PC-3 (cell line): ENCODE measurements around the gene EPG5. TPM values are rescaled to one million over a fixed set of nuclear protein-coding genes. Genes with fewer than 3 reads are reported as not detected.

Source experiments
- ATAC-seq: fragments of 200-7000 bp; cut with Tn5 transposase; 2 replicates; pipeline ENCODE4 v1.9.1; 2020; ENCODE audit warnings: mild to moderate bottlenecking, moderate library complexity
- BruUV-seq: library from RNA; stranded (reverse); fragments of 400-500 nt; replicated peaks from 2 replicates; lab custom pipeline; 2021; lab: Mats Ljungman, UMichigan
- CTCF ChIA-PET: fragments of 300-600 bp; sonication (Branson Sonifier 250); formaldehyde crosslinking; loops from one replicate; lab custom pipeline; 2022; ENCODE audit warnings: antibody characterized with exemption; lab: Charles Lee
- POLR2A ChIA-PET: fragments of 300-600 bp; sonication (Branson Sonifier 250); formaldehyde crosslinking; loops from one replicate; lab custom pipeline; 2022; ENCODE audit warnings: antibody characterized with exemption; ENCODE audit not compliant: unreplicated experiment; lab: Charles Lee
- DNase-seq: peaks from one replicate; pipeline ENCODE4 v3.0.0-alpha.2; 2015
- H2AFZ ChIP-seq: fragments of 300-600 bp; sonication (generic); 2 replicates; pipeline ENCODE4 v1.6.0; 2016; ENCODE audit warnings: antibody characterized with exemption, low read length
- H3F3A ChIP-seq: fragments of 300-600 bp; sonication (generic); one replicate; pipeline ENCODE4 v1.6.0; 2017; ENCODE audit warnings: antibody characterized with exemption, low read length, control low read depth, mild to moderate bottlenecking; ENCODE audit not compliant: unreplicated experiment
- H3K27ac ChIP-seq: fragments of 300-600 bp; sonication (generic); 2 replicates; pipeline ENCODE4 v1.5.1; 2016; ENCODE audit warnings: mild to moderate bottlenecking, low read length
- H3K27me3 ChIP-seq: fragments of 300-600 bp; sonication (generic); 2 replicates; pipeline ENCODE4 v1.6.1; 2016; ENCODE audit warnings: low read length, mixed read lengths
- H3K36me3 ChIP-seq: fragments of 300-600 bp; sonication (generic); 2 replicates; pipeline ENCODE4 v1.6.1; 2016; ENCODE audit warnings: low read depth, mixed run types, low read length, mixed read lengths
- H3K4me1 ChIP-seq: fragments of 300-600 bp; sonication (generic); 2 replicates; pipeline ENCODE4 v1.5.1; 2016; ENCODE audit warnings: low read length; ENCODE audit not compliant: insufficient read depth
- H3K4me2 ChIP-seq: fragments of 300-600 bp; sonication (generic); 2 replicates; pipeline ENCODE4 v1.6.0; 2016; ENCODE audit warnings: low read length
- H3K4me3 ChIP-seq: fragments of 300-600 bp; sonication (generic); 2 replicates; pipeline ENCODE4 v1.5.1; 2016; ENCODE audit warnings: mild to moderate bottlenecking, low read length, mixed read lengths
- H3K79me2 ChIP-seq: fragments of 300-600 bp; sonication (generic); 2 replicates; pipeline ENCODE4 v1.6.1; 2017; ENCODE audit warnings: low read length, mixed read lengths
- H3K9ac ChIP-seq: fragments of 300-600 bp; sonication (generic); 2 replicates; pipeline ENCODE4 v1.6.0; 2016; ENCODE audit warnings: mild to moderate bottlenecking, low read length
- H3K9me2 ChIP-seq: fragments of 300-600 bp; sonication (generic); replicated peaks from 2 replicates; pipeline ENCODE4 v1.6.1; 2016; ENCODE audit warnings: mixed run types, low read length, mixed read lengths
- H3K9me3 ChIP-seq: fragments of 300-600 bp; sonication (generic); 2 replicates; pipeline ENCODE4 v1.6.1; 2016; ENCODE audit warnings: low read length, mixed read lengths
- H4K20me1 ChIP-seq: fragments of 300-600 bp; sonication (generic); 2 replicates; pipeline ENCODE4 v1.6.1; 2016; ENCODE audit warnings: low read length, mixed read lengths
- EZH2 ChIP-seq: fragments of 300-600 bp; sonication (generic); IDR thresholded peaks from one replicate; pipeline ENCODE4 v1.6.1; 2017; ENCODE audit warnings: antibody characterized with exemption, mild to moderate bottlenecking, low read length; ENCODE audit not compliant: unreplicated experiment
- EZH2phosphoT487 ChIP-seq: fragments of 300-600 bp; sonication (generic); IDR thresholded peaks from 2 replicates; pipeline ENCODE4 v1.6.1; 2018; ENCODE audit warnings: mild to moderate bottlenecking, antibody characterized with exemption, low read length, borderline replicate concordance
- intact Hi-C: fragments of 100-400 bp; cut with micrococcal nuclease; formaldehyde crosslinking; loops from 2 replicates; pipeline ENCODE4 v1.9.0; 2023
- total RNA-seq: library from RNA; depleted of rRNA; stranded (reverse); fragments of >200 nt; gene quantifications from 2 replicates; pipeline ENCODE4 v1.2.3, GENCODE V29; 2014
- TF ChIP-seq, protein P1 (sequence below): fragments of 300-600 bp; sonication (generic); conservative IDR thresholded peaks from 2 replicates; pipeline ENCODE4 v1.5.1; 2017; ENCODE audit warnings: antibody characterized with exemption, low read depth, mild to moderate bottlenecking, low read length

The EPG5 gene
- total RNA-seq, 1 experiment from 2014 or later = 7.1 TPM

DNA sequence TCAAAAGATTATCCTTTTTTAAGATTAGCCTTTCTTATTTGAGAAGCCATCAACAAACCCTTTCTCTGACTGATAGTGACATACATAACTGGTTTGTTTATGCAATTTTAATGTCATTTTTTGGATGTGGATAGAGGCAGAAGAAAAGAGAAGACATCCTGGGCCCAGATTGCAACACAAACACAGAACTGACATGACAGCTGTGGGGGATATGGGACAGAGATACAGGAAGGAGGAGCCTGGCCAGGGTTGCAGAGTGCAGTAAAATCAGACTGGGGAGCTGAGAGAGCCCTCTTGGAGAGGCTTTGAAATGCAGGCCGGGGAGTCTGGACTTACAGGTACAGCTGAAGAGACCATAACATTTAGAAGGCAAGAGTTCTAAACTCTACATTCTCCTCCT lies 76.5 kb downstream of the EPG5 start:
- no peaks in the 10 kb centered on the region for H3F3A ChIP-seq
- ChIA-PET CTCF (no interaction called here), POLR2A (interaction anchor here (0.6 kb wide), 1 partner anchor 176 kb away, joined by 6 read pairs; no protein-coding TSS in a partner anchor)
- H3K4me1 ChIP-seq = no peaks in the 10 kb centered on the region
- no peak overlapping the region for H2AFZ ChIP-seq
- no peaks in the 10 kb centered on the region for H3K9me2 ChIP-seq
- H3K9me3 ChIP-seq = no peaks in the 10 kb centered on the region
- no peaks in the 10 kb centered on the region for H3K36me3 ChIP-seq
- intact Hi-C loops = no loop called here
- H3K27me3 ChIP-seq = no peaks in the 10 kb centered on the region
- H4K20me1 ChIP-seq = no peaks in the 10 kb centered on the region
- no peaks in the 10 kb centered on the region for H3K79me2 ChIP-seq
- no peak for TF ChIP-seq EZH2
- TF ChIP-seq EZH2phosphoT487 = no peak
- TF ChIP-seq, protein P1, sequence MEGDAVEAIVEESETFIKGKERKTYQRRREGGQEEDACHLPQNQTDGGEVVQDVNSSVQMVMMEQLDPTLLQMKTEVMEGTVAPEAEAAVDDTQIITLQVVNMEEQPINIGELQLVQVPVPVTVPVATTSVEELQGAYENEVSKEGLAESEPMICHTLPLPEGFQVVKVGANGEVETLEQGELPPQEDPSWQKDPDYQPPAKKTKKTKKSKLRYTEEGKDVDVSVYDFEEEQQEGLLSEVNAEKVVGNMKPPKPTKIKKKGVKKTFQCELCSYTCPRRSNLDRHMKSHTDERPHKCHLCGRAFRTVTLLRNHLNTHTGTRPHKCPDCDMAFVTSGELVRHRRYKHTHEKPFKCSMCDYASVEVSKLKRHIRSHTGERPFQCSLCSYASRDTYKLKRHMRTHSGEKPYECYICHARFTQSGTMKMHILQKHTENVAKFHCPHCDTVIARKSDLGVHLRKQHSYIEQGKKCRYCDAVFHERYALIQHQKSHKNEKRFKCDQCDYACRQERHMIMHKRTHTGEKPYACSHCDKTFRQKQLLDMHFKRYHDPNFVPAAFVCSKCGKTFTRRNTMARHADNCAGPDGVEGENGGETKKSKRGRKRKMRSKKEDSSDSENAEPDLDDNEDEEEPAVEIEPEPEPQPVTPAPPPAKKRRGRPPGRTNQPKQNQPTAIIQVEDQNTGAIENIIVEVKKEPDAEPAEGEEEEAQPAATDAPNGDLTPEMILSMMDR = no peak
- no peak overlapping the region for H3K27ac ChIP-seq
- H3K9ac ChIP-seq = no peak overlapping the region
- DNase-seq (no peak), ATAC-seq (no peak)
- BruUV-seq = no TSS peak
- H3K4me3 ChIP-seq = no peak overlapping the region
- H3K4me2 ChIP-seq = no peak overlapping the region

DNA sequence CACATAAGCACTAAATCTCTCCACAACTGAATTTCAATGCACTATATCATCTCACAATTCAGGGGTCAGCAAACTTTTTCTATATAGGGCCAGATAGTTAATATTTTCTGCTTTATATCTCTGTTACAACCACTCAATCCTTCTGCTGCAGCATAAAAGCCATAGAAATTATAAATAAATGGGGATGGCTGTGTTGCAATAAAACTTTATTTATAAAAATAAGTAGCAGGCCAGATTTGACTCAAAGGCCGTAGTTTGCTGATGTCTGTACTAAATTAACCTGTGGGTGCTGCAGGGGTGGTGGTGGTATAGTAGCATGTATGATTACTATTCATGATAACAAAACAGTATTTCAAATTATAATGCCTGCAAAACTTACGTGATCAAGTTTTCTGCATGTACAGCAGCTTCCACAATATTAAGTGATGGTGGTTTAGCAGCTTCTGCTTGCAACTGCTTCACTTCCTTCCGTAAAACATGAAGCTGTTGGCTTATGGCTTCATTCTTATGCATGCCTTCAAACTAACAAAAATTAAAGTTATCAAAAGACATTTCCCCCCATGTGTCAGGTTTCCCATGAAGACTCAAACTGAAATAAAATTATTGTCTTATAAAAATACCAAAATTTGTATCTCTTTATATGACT lies 77.6 kb downstream of the EPG5 start:
- ATAC-seq (no peak), DNase-seq (no peak)
- Histone ChIP-seq H4K20me1 (no peaks in the 10 kb centered on the region), H2AFZ (no peak overlapping the region), H3K79me2 (no peaks in the 10 kb centered on the region), H3K9me2 (no peaks in the 10 kb centered on the region), H3K9ac (no peak overlapping the region), H3K36me3 (no peaks in the 10 kb centered on the region), H3F3A (no peaks in the 10 kb centered on the region), H3K4me1 (no peaks in the 10 kb centered on the region), H3K27me3 (no peaks in the 10 kb centered on the region), H3K4me3 (no peak overlapping the region), H3K27ac (no peak overlapping the region), H3K4me2 (no peak overlapping the region), H3K9me3 (no peaks in the 10 kb centered on the region)
- ChIA-PET POLR2A (no interaction called here), CTCF (no interaction called here)
- intact Hi-C loops = no loop called here
- BruUV-seq = no TSS peak
- TF ChIP-seq EZH2 = no peak
- no peak for TF ChIP-seq EZH2phosphoT487
- TF ChIP-seq, protein P1 = no peak

DNA sequence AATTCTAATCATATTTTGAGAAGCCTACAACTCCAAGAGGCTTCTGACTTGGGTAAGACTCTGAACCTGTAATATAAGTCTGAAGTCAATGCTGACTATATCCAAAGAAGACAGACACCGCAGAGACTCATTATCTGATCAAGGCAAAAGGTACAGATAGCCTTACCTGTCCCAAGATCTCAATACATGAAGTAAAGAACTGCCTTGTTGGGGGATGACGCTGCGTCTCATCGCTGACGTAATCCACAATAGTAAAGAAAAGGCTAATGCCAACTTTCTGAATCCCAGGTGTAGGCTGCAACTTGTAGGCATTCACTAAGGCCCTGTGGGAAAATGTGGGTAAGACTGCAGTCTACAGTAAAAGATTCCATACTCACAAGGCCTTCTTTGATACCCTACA lies 79.5 kb downstream of the EPG5 start:
- Histone ChIP-seq H3K4me3 (no peak overlapping the region), H4K20me1 (no peaks in the 10 kb centered on the region), H2AFZ (no peak overlapping the region), H3K27me3 (no peaks in the 10 kb centered on the region), H3K9me2 (no peaks in the 10 kb centered on the region), H3K9ac (no peak overlapping the region), H3K79me2 (no peaks in the 10 kb centered on the region), H3K36me3 (no peaks in the 10 kb centered on the region), H3F3A (no peaks in the 10 kb centered on the region), H3K4me1 (no peaks in the 10 kb centered on the region), H3K9me3 (no peaks in the 10 kb centered on the region), H3K27ac (no peak overlapping the region), H3K4me2 (no peak overlapping the region)
- intact Hi-C loops = no loop called here
- DNase-seq (no peak), ATAC-seq (no peak)
- CTCF ChIA-PET = no interaction called here
- TF ChIP-seq EZH2phosphoT487 (no peak), EZH2 (no peak)
- TF ChIP-seq, protein P1 = no peak
- no TSS peak for BruUV-seq
- POLR2A ChIA-PET = no interaction called here
